OCI-M2 (cell line): ENCODE measurements around the gene IZUMO1.
A peak's percentile ranks its signal among the peaks of the same experiment; 100 is the strongest.
"Not testable (repeated sequence)": the region's sequence is repeated elsewhere in the genome, so short reads cannot be mapped to it uniquely, and the experiment has no call there.

Experiments used
- DNase-seq: peaks from one replicate; lab custom pipeline; 2025; ENCODE audit not compliant: unreplicated experiment; lab: John Stamatoyannopoulos, UW

IZUMO1 gene

GRCh38 chr19:48738557-48739403 lies 7.9 kb downstream of the IZUMO1 start:
- peak; percentile 76 for DNase-seq

GRCh38 chr19:48737360-48737998 lies 9.2 kb downstream of the IZUMO1 start:
- no peak for DNase-seq

GRCh38 chr19:48735031-48735615 lies 11.6 kb downstream of the IZUMO1 start:
- no peak for DNase-seq

GRCh38 chr19:48734625-48735024 lies 12.1 kb downstream of the IZUMO1 start:
- DNase-seq: no peak

- DNase-seq: no peak
Measured at GRCh38 chr19:48731452-48731851, 15.3 kb downstream of the IZUMO1 start.

GRCh38 chr19:48728911-48729664 lies 17.6 kb downstream of the IZUMO1 start:
- DNase-seq: no peak

GRCh38 chr19:48726556-48726955 lies 20.2 kb downstream of the IZUMO1 start:
- no peak for DNase-seq

GRCh38 chr19:48724796-48725753 lies 21.6 kb downstream of the IZUMO1 start:
- peak; percentile 61 for DNase-seq

GRCh38 chr19:48722196-48722708 lies 24.5 kb downstream of the IZUMO1 start:
- DNase-seq: no peak

GRCh38 chr19:48720613-48721296 lies 26.0 kb downstream of the IZUMO1 start:
- peak; percentile 88 for DNase-seq

- DNase-seq: no peak
Measured at GRCh38 chr19:48720251-48720612, 26.5 kb downstream of the IZUMO1 start.

- no peak for DNase-seq
Measured at GRCh38 chr19:48719263-48720171, 27.2 kb downstream of the IZUMO1 start, which contains the start of gene MAMSTR. TSS of gene MAMSTR (minus strand) at chr19:48719725. CDS start at chr19:48719031, 694 bp downstream.

- no peak for DNase-seq
Measured at GRCh38 chr19:48718711-48719231, 27.9 kb downstream of the IZUMO1 start.

GRCh38 chr19:48718106-48718505 lies 28.6 kb downstream of the IZUMO1 start:
- DNase-seq: not testable (repeated sequence)

- DNase-seq: no peak
Measured at GRCh38 chr19:48716562-48717291, 30.0 kb downstream of the IZUMO1 start.

- no peak for DNase-seq
Measured at GRCh38 chr19:48715681-48716171, 31.0 kb downstream of the IZUMO1 start.
